ENCODE measurements around the gene CGN. TPM values are rescaled to one million over a fixed set of nuclear protein-coding genes. Genes with fewer than 3 reads are reported as not detected.

CGN gene
- total and polyA plus RNA-seq, 2 donors (not counting 3 experiments of a cell fraction or from before 2014, with no cell fraction given): 0.32 to 0.73 TPM

- Histone ChIP-seq H3K4me2 (ENCODE audit: insufficient read depth, low read length) (no peak overlapping the region), H3K79me2 (ENCODE audit: control insufficient read depth, insufficient read depth, low read length) (no peaks in the 10 kb centered on the region)
- TF ChIP-seq FOS (IDR thresholded peaks at IDR 0.05; ENCODE audit: borderline replicate concordance, insufficient read depth, low read length): no peak
- TF ChIP-seq MAX (IDR thresholded peaks at IDR 0.05; ENCODE audit: insufficient read depth, insufficient read length): no peak
- no peak for TF ChIP-seq GATA2 (IDR thresholded peaks at IDR 0.05; ENCODE audit: insufficient read depth, insufficient read length, low read depth, low read length)
- no peak for TF ChIP-seq MYC (IDR thresholded peaks at IDR 0.05; ENCODE audit: low read depth, low read length)
- no peak for TF ChIP-seq POLR2A (IDR thresholded peaks at IDR 0.05; ENCODE audit: low read depth, low read length)
- TF ChIP-seq EZH2 (IDR thresholded peaks at IDR 0.05; ENCODE audit: borderline replicate concordance, low read depth, low read length, severe bottlenecking): no peak
- no peak for TF ChIP-seq CTCF (IDR thresholded peaks at IDR 0.05; ENCODE audit: extremely low read depth in 1 of 2, insufficient read depth in 1 of 2, low read depth in 1 of 2, low read length in 2 of 2)
- no peak for TF ChIP-seq JUN (IDR thresholded peaks at IDR 0.05; ENCODE audit: borderline replicate concordance, insufficient read depth, insufficient read length, low read depth)
- TF ChIP-seq POLR2AphosphoS5 (IDR thresholded peaks at IDR 0.05; ENCODE audit: insufficient read depth, low read depth, low read length): no peak
Measured at GRCh38 chr1:151478140-151478812, 32.9 kb upstream of the CGN start.

More at GRCh38 chr1:151478140-151478812, 32.9 kb upstream of the CGN start:
- DNase-seq (ENCODE audit: low read depth, low spot score): no peak
- Histone ChIP-seq H3K9ac (replicated peaks; ENCODE audit: extremely low read depth, insufficient read depth, low read length) (no peak overlapping the region), H3K27ac (ENCODE audit: insufficient read depth, low read depth, low read length) (no peak overlapping the region), H3K4me3 (replicated peaks in 1 of 3; ENCODE audit: insufficient read depth in 1 of 3, low read depth in 1 of 3, low read length in 3 of 3) (no peak overlapping the region), H4K20me1 (replicated peaks; ENCODE audit: control insufficient read depth, extremely low read depth, insufficient read depth, low read length) (no peaks in the 10 kb centered on the region), H3K36me3 (ENCODE audit: control insufficient read depth in 2 of 2, extremely low read depth in 1 of 2, insufficient read depth in 2 of 2, low read length in 2 of 2) (no peaks in the 10 kb centered on the region), H3K4me1 (ENCODE audit: control insufficient read depth, extremely low read depth, insufficient read depth, low read length) (no peaks in the 10 kb centered on the region), H3K27me3 (ENCODE audit: control insufficient read depth in 2 of 2, insufficient read depth in 2 of 2, low read length in 2 of 2) (no peaks in the 10 kb centered on the region), H2AFZ (ENCODE audit: low read depth, low read length) (no peak overlapping the region), H3K9me3 (replicated peaks; ENCODE audit: control insufficient read depth, insufficient read depth, low read length) (no peaks in the 10 kb centered on the region), H3K9me1 (replicated peaks; ENCODE audit: control insufficient read depth, extremely low read depth, insufficient read depth, low read length) (no peaks in the 10 kb centered on the region)
- BruUV-seq (replicated peaks): no TSS peak
- no peak for FAIRE-seq
- intact Hi-C loops (cut with micrococcal nuclease): no loop called here
- CTCF ChIA-PET: interaction anchor here (0.7 to 1.9 kb wide), 4 partner anchors 11 to 57 kb away, joined by 3 to 6 read pairs (median 4); no protein-coding TSS in a partner anchor
- dilution Hi-C loops (cut with MboI; ENCODE audit: extremely low pct_ligation_motif_present, low sequenced_read_pairs): no loop called here
- POLR2A ChIA-PET: no interaction called here
